Globus pallidus (tissue), 1 donor: Measurements from ENCODE around the gene ARL3.
"Not testable (repeated sequence)": the region's sequence is repeated elsewhere in the genome, so short reads cannot be mapped to it uniquely, and the experiment has no call there.

ENCODE experiments used
- DNase-seq: peaks from one replicate; pipeline ENCODE4 v3.0.0-alpha.2; 2015; ENCODE audit warnings: low spot score

The ARL3 gene

GRCh38 chr10:102735065-102735562 lies 20.9 kb upstream of the ARL3 start:
- no peak for DNase-seq

GRCh38 chr10:102732661-102733060 lies 18.5 kb upstream of the ARL3 start:
- no peak for DNase-seq

- no peak for DNase-seq
Observed at GRCh38 chr10:102731222-102731800, 17.1 kb upstream of the ARL3 start.

GRCh38 chr10:102729029-102730026 lies 15.1 kb upstream of the ARL3 start:
- DNase-seq: peak; percentile 83

GRCh38 chr10:102727037-102727818 lies 13.0 kb upstream of the ARL3 start:
- DNase-seq: peak; percentile 21

GRCh38 chr10:102726274-102726673 lies 12.1 kb upstream of the ARL3 start:
- no peak for DNase-seq

- DNase-seq: no peak
Observed at GRCh38 chr10:102723989-102724388, 9.8 kb upstream of the ARL3 start.

- no peak for DNase-seq
Observed at GRCh38 chr10:102721954-102722353, 7.8 kb upstream of the ARL3 start.

GRCh38 chr10:102720775-102721301 lies 6.6 kb upstream of the ARL3 start:
- DNase-seq: no peak

GRCh38 chr10:102720337-102720736 lies 6.1 kb upstream of the ARL3 start:
- no peak for DNase-seq

- DNase-seq: no peak
Observed at GRCh38 chr10:102718220-102718619, 4.0 kb upstream of the ARL3 start.

GRCh38 chr10:102716900-102717565 lies 2.8 kb upstream of the ARL3 start:
- DNase-seq: not testable (repeated sequence)

- no peak for DNase-seq
Observed at GRCh38 chr10:102715880-102716279, 1.7 kb upstream of the ARL3 start.

GRCh38 chr10:102714621-102715455 lies 641 bp upstream of the ARL3 start, which contains the start of gene SFXN2:
Gene SFXN2, plus strand, starts transcription at chr10:102714636. Its CDS starts 12,001 bp downstream, at chr10:102726637.
- no peak for DNase-seq

GRCh38 chr10:102713539-102713813 lies 721 bp downstream of the ARL3 start:
- no peak for DNase-seq

- DNase-seq: no peak
Observed at GRCh38 chr10:102712843-102713538, 1.2 kb downstream of the ARL3 start.

GRCh38 chr10:102712089-102712488 lies 2.1 kb downstream of the ARL3 start:
- no peak for DNase-seq

- no peak for DNase-seq
Observed at GRCh38 chr10:102710609-102711008, 3.6 kb downstream of the ARL3 start.

GRCh38 chr10:102705531-102705930 lies 8.7 kb downstream of the ARL3 start:
- no peak for DNase-seq

- no peak for DNase-seq
Observed at GRCh38 chr10:102704915-102705314, 9.3 kb downstream of the ARL3 start.
